Fibroblast of the aortic adventitia (primary cell): ENCODE data around the gene ANO9. TPM values are rescaled to one million over a fixed set of nuclear protein-coding genes. Genes with fewer than 3 reads are reported as not detected.
"Not testable (repeated sequence)": the region's sequence is repeated elsewhere in the genome, so short reads cannot be mapped to it uniquely, and the experiment has no call there.

ENCODE experiments used
- DNase-seq: peaks from one replicate; pipeline ENCODE4 v3.0.0-alpha.2; 2010; ENCODE audit warnings: low read depth
- H3K4me3 ChIP-seq: 2 replicates; pipeline ENCODE4 v1.5.1; 2011; ENCODE audit warnings: low read depth, mild to moderate bottlenecking, control low read depth, low read length, moderate library complexity
- total RNA-seq: library from RNA; depleted of rRNA; stranded (reverse); fragments of >200 nt; gene quantifications from 2 replicates; pipeline ENCODE4 v1.2.3, GENCODE V29; 2012; ENCODE audit warnings: low replicate concordance
- TF ChIP-seq, protein P1 (sequence below): IDR thresholded peaks from 2 replicates; pipeline ENCODE4 v1.5.1; 2011; ENCODE audit warnings: mild to moderate bottlenecking, low read length, control low read depth, inconsistent platforms; ENCODE audit not compliant: insufficient read depth

Gene ANO9
- total RNA-seq, 1 donor, result not detected

DNA sequence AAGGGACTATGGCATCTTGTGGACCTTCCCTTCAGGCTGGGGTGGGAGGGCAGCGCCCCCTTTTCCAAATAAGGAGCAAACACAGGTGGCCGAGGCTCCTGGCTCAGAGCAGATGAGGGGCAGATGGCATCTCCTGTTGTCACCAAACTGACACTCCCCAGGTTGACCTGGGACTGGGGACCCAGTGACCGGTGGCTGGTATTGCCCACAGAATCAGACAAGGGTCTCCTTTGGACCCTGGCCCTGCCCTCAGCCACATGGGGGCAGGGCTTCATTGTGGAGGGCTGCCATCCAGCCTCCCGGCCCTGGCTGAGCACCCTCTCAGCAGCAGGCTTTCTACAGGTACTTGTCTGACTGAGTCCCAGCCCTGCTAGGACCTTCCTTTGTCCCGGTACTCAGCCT is 26.2 kb downstream of the ANO9 start:
- TF ChIP-seq, protein P1, sequence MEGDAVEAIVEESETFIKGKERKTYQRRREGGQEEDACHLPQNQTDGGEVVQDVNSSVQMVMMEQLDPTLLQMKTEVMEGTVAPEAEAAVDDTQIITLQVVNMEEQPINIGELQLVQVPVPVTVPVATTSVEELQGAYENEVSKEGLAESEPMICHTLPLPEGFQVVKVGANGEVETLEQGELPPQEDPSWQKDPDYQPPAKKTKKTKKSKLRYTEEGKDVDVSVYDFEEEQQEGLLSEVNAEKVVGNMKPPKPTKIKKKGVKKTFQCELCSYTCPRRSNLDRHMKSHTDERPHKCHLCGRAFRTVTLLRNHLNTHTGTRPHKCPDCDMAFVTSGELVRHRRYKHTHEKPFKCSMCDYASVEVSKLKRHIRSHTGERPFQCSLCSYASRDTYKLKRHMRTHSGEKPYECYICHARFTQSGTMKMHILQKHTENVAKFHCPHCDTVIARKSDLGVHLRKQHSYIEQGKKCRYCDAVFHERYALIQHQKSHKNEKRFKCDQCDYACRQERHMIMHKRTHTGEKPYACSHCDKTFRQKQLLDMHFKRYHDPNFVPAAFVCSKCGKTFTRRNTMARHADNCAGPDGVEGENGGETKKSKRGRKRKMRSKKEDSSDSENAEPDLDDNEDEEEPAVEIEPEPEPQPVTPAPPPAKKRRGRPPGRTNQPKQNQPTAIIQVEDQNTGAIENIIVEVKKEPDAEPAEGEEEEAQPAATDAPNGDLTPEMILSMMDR, result no peak
- no peak overlapping the region for H3K4me3 ChIP-seq
- no peak for DNase-seq

DNA sequence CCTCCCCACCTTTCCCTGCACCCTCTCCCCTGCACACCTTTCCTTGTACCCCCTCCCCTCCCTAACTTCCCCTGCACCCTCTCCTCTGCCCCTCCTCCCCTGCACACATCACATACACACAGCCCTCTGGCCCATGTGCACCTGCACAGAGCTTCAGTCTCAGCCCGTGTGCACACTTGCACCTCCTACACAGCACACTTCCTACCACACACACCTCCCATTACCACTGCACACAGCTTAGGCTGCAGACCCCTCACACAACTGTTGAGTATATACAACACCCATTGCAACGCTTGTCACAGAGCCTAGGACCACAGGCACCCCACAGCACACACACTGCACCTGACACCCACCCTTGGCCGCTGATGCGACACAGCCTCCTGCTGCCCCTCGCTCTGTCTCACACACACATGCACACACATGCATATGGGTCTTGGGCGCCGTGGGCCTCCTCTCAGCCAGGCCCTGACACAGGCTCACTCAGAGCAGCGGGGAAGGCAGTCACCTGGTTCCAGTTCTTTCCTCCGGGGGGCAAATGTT is 27.4 kb downstream of the ANO9 start:
- H3K4me3 ChIP-seq, result no peak overlapping the region
- TF ChIP-seq, protein P1, result no peak
- no peak for DNase-seq

DNA sequence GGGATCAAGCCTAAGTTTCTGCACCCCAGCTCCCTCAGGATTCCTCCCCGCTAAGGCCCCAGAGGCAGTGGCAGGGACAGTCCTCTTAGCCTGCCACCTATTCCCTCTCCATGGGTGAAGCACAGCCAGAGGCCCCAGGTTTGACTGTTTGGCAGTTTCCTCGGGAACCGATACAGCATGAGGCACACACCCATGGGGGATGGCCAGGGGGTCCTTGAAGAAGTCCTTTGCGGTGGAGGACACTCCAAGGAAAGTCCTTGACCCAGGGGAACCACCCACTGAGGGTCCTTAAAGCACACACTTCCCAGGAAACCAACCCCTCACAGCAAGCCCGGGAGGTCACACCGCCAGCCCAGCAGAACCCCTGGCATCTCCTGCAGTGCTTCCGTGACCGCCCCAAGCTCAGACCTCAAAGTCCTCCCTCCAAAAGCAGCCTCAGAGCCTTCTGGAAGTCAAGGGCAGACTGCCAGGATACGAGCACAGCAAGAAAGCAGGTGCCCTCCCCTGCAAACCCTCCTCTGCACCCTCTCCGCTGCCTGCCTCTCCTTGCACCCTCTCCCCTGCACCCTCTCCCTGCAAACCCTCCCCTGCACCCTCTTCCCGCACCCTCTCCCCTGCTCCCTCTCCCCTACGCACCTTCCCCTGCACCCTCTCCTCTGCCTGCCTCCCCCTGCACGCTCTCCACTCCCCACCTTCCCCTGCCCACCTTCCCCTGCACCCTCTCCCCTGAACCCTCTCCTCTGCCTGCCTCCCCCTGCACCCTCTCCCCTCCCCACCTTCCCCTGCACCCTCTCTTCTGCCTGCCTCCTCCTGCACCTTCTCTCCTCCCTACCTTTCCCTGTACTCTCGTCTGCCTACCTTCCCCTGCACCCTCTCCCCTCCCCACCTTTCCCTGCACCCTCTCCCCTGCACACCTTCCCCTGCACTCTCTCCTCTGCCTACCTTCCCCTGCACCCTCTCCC is 28.4 kb downstream of the ANO9 start:
- TF ChIP-seq, protein P1, result no peak
- no peak overlapping the region for H3K4me3 ChIP-seq
- DNase-seq, result no peak

DNA sequence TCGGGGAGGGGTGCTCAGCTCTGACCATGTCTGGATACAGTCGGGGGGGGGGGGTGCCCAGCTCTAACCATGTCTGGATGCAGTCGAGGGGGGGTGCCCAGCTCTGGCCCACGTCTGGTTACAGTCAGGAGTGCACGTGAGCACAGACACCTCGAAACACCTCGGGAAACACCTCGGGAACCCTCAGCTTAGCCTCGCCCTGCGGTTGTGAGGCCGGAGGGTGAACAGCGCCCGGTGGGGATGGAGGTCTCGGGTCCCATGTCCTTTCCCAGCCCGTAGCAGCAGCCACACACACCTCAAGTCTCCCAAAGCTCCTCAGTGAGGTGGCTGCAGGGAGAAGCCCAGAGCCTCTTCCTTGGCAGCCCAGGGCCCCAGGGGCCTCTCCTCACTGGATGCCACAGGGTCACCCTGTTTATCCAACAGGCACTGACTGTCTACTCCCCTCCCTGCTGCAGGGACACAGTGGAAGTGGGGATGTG is 29.1 kb downstream of the ANO9 start:
- H3K4me3 ChIP-seq, result no peak overlapping the region
- TF ChIP-seq, protein P1, result no peak
- no peak for DNase-seq

DNA sequence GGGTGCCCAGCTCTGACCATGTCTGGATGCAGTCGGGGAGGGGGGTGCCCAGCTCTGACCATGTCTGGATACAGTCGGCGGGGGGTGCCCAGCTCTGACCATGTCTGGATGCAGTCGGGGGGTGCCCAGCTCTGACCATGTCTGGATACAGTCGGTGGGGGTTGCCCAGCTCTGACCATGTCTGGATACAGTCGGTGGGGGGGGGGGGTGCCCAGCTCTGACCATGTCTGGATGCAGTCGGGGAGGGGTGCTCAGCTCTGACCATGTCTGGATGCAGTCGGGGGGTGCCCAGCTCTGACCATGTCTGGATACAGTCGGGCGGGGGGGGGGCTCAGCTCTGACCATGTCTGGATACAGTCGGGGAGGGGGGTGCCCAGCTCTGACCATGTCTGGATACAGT is 30.3 kb downstream of the ANO9 start:
- DNase-seq, H3K4me3 ChIP-seq: not testable (repeated sequence)

DNA sequence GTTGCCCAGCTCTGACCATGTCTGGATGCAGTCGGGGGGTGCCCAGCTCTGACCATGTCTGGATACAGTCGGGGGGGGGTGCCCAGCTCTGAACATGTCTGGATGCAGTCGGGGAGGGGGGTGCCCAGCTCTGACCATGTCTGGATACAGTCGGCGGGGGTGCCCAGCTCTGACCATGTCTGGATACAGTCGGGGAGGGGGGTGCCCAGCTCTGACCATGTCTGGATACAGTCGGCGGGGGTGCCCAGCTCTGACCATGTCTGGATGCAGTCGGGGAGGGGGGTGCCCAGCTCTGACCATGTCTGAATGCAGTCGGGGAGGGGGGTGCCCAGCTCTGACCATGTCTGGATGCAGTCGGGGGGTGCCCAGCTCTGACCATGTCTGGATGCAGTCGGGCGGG is 31.1 kb downstream of the ANO9 start:
- DNase-seq, H3K4me3 ChIP-seq: not testable (repeated sequence)

DNA sequence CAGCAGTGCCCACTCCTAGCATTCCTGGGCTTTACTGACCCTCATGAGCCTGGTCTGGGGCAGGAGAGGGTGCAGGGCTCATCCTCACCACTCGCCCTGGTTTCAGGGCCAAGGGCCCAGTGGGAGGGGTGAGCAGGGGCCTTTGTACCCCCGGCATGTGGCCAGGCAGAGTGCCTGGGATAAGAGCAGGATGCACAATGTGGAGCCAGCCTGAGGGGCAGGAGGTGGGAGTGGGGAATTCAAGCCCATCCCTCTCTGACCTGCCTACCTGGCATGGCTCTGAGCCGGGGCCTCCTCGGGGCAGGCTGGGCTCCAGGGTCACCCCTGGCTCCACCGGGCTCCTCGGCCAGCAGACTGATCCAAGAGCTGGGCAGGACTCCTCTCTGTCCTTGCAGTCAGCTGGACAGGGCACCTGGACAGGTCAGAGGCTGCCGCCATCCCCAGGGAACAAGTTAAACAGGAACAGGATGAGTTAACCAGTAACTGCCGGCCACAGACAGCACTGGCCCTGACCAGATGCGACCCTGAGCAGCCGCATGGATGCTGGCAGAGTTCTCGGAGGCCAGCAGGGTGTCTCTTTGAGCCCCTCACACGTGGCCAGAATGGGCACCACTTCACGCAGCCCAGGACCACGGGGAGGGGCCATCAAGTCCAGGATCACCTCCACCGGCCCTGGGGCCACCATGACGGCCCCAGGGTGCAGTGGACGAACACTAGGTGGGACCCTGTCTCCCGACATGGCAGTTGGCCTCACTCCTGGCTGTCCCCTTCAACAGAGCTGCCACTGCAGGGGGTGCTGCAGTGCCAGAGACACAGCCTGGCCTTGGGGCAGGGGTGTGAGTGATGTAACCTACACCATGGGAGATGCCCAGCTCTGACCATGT is 32.0 kb downstream of the ANO9 start:
- H3K4me3 ChIP-seq, result no peak overlapping the region
- no peak for DNase-seq
- TF ChIP-seq, protein P1, result no peak
